Naive thymus-derived CD4-positive, alpha-beta T cell (primary cell): ENCODE results near the gene SLC12A3. TPM values are rescaled to one million over a fixed set of nuclear protein-coding genes. Genes with fewer than 3 reads are reported as not detected.

Experiments used
- ATAC-seq: fragments of 150-1000 bp; cut with Tn5 transposase; 2 replicates; pipeline ENCODE4 v1.10.0; 2021; ENCODE audit warnings: mild to moderate bottlenecking, moderate library complexity
- CTCF ChIA-PET: fragments of 350-600 bp; sonication (Branson Sonifier 250); formaldehyde crosslinking; loops from one replicate; lab custom pipeline; 2021; ENCODE audit warnings: antibody characterized with exemption; lab: Charles Lee
- POLR2A ChIA-PET: fragments of 350-600 bp; sonication (Branson Sonifier 250); formaldehyde crosslinking; loops from one replicate; lab custom pipeline; 2021; ENCODE audit warnings: antibody characterized with exemption, inconsistent platforms; lab: Charles Lee
- DNase-seq, 9 donors: peaks; one replicate each; pipeline versions ENCODE4 v3.0.0 to v3.0.0-alpha.2; 2020 to 2022; ENCODE audit warnings: mixed read lengths in 1 of 9
- H3K27ac ChIP-seq: one replicate; pipeline ENCODE4 v1.7.0; 2013; ENCODE audit warnings: mild to moderate bottlenecking, low read depth, low read length, moderate library complexity
- H3K27me3 ChIP-seq, 2 donors: one replicate each; pipeline ENCODE4 v1.7.0; 2013; ENCODE audit warnings: low read length in 2 of 2, mild to moderate bottlenecking in 2 of 2, moderate library complexity in 2 of 2; ENCODE audit not compliant: control insufficient read depth in 2 of 2, insufficient read depth in 2 of 2
- H3K36me3 ChIP-seq, 3 experiments: 1 replicate in 2 of 3; 2 replicates in 1 of 3; pipeline ENCODE4 v1.7.0; 2013; ENCODE audit warnings: low read length in 3 of 3, mild to moderate bottlenecking in 3 of 3, moderate library complexity in 1 of 3; ENCODE audit not compliant: insufficient read depth in 3 of 3, control insufficient read depth in 2 of 3
- H3K4me1 ChIP-seq, 2 donors: one replicate each; pipeline ENCODE4 v1.7.0; 2013; ENCODE audit warnings: low read length in 2 of 2, mild to moderate bottlenecking in 2 of 2, moderate library complexity in 1 of 2; ENCODE audit not compliant: control insufficient read depth in 2 of 2, insufficient read depth in 2 of 2
- H3K4me3 ChIP-seq: 2 replicates; pipeline ENCODE4 v1.7.0; 2013; ENCODE audit warnings: mild to moderate bottlenecking, low read length
- H3K9me3 ChIP-seq, 3 experiments: 1 replicate in 2 of 3; 2 replicates in 1 of 3; pipeline ENCODE4 v1.7.0; 2013; ENCODE audit warnings: low read length in 3 of 3; ENCODE audit not compliant: control insufficient read depth in 2 of 3
- H3K27ac Mint-ChIP-seq, 9 donors: one replicate each; pipeline ENCODE4 v1.8.0; 2020 to 2022; ENCODE audit warnings: mixed read lengths in 9 of 9, mild to moderate bottlenecking in 8 of 9, moderate library complexity in 5 of 9, inconsistent platforms in 2 of 9
- H3K27me3 Mint-ChIP-seq, 5 donors: one replicate each; pipeline ENCODE4 v1.8.0; 2021 to 2022; ENCODE audit warnings: mixed read lengths in 5 of 5, mild to moderate bottlenecking in 1 of 5
- H3K36me3 Mint-ChIP-seq, 5 donors: one replicate each; pipeline ENCODE4 v1.8.0; 2020 to 2022; ENCODE audit warnings: mixed read lengths in 5 of 5, mild to moderate bottlenecking in 3 of 5, inconsistent platforms in 1 of 5
- H3K4me1 Mint-ChIP-seq, 7 donors: one replicate each; pipeline ENCODE4 v1.8.0; 2020 to 2022; ENCODE audit warnings: mixed read lengths in 7 of 7, mild to moderate bottlenecking in 3 of 7, inconsistent platforms in 1 of 7
- H3K4me3 Mint-ChIP-seq, 10 donors: one replicate each; pipeline ENCODE4 v1.8.0; 2020 to 2022; ENCODE audit warnings: mild to moderate bottlenecking in 10 of 10, mixed read lengths in 10 of 10, moderate library complexity in 6 of 10, inconsistent platforms in 2 of 10
- H3K9me3 Mint-ChIP-seq, 11 donors: one replicate each; pipeline ENCODE4 v1.8.0; 2020 to 2022; ENCODE audit warnings: mixed read lengths in 11 of 11, mild to moderate bottlenecking in 4 of 11, inconsistent platforms in 1 of 11, moderate library complexity in 1 of 11
- intact Hi-C, 2 donors: fragments of 100-400 bp; cut with micrococcal nuclease; formaldehyde crosslinking; loops; one replicate each; pipeline ENCODE4 v1.15.1; 2023
- polyA plus RNA-seq, 2 donors: library from polyadenylated mRNA; unstranded; fragments of 300-500 nt; fragmentation: Illumina TruSeq; gene quantifications; one replicate each; pipeline ENCODE4 v1.2.3, GENCODE V29; 2021
- total RNA-seq, 6 experiments: library from RNA in 5 of 6; stranded (reverse) in 5 of 6; gene quantifications; 1 replicate in 5 of 6; 2 replicates in 1 of 6; pipeline ENCODE4 v1.2.3 and lab custom pipeline; 2021 to 2026

The SLC12A3 gene, protein sequence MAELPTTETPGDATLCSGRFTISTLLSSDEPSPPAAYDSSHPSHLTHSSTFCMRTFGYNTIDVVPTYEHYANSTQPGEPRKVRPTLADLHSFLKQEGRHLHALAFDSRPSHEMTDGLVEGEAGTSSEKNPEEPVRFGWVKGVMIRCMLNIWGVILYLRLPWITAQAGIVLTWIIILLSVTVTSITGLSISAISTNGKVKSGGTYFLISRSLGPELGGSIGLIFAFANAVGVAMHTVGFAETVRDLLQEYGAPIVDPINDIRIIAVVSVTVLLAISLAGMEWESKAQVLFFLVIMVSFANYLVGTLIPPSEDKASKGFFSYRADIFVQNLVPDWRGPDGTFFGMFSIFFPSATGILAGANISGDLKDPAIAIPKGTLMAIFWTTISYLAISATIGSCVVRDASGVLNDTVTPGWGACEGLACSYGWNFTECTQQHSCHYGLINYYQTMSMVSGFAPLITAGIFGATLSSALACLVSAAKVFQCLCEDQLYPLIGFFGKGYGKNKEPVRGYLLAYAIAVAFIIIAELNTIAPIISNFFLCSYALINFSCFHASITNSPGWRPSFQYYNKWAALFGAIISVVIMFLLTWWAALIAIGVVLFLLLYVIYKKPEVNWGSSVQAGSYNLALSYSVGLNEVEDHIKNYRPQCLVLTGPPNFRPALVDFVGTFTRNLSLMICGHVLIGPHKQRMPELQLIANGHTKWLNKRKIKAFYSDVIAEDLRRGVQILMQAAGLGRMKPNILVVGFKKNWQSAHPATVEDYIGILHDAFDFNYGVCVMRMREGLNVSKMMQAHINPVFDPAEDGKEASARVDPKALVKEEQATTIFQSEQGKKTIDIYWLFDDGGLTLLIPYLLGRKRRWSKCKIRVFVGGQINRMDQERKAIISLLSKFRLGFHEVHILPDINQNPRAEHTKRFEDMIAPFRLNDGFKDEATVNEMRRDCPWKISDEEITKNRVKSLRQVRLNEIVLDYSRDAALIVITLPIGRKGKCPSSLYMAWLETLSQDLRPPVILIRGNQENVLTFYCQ
- total RNA-seq (under 1 TPM in 2 of 5 experiments, not detected in 3; 0.08 to 0.49 TPM), polyA plus RNA-seq (not detected), total RNA-seq (lab: John Stamatoyannopoulos, UW) (not detected)

DNA sequence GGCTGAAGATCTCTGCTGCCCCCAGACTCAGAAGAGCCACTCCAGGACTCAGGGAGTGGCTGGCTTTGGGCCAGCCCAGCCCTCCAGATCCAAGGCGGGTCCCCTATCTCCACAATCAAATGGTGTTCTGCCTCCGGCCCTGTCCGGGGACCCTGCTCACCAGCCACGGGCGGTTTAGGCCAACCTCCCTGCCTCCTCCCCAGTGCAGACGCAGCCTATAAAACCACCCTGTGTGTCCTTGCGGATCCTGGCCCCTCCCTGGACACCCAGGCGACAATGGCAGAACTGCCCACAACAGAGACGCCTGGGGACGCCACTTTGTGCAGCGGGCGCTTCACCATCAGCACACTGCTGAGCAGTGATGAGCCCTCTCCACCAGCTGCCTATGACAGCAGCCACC, at the start of gene SLC12A3:
Gene SLC12A3 (plus strand): TSS at position 248 of the 400 bp plus-strand sequence. CDS start 29 bp downstream, at position 277.
- Mint-ChIP-seq H3K27ac (peak within 1 kb of the TSS in 3 of 9 donors; percentile 13 to 76 (median 67)), H3K4me1 (peaks cover 0 to 41% (median 35%) of the 10 kb centered on the region in 7 donors), H3K27me3 (no peaks in the 10 kb centered on the region), H3K36me3 (no peaks in the 10 kb centered on the region), H3K4me3 (no peak within 1 kb of the TSS), H3K9me3 (no peaks in the 10 kb centered on the region)
- POLR2A ChIA-PET, result interaction anchor here (2.2 kb wide), 1 partner anchor 66 kb away, joined by 5 read pairs; the partner anchor contains the start of gene HERPUD1
- peaks cover 14 to 36% of the 10 kb centered on the region in 2 donors for H3K4me1 ChIP-seq
- ATAC-seq (no peak), DNase-seq (no peak)
- H3K36me3 ChIP-seq, result no peaks in the 10 kb centered on the region
- no peaks in the 10 kb centered on the region for H3K27me3 ChIP-seq
- no peaks in the 10 kb centered on the region for H3K9me3 ChIP-seq
- no peak within 1 kb of the TSS for H3K27ac ChIP-seq
- CTCF ChIA-PET, result interaction anchor here (0.6 to 1.1 kb wide), 2 partner anchors 9 to 124 kb away, joined by 3 read pairs; partner anchors contain the start of gene NLRC5
- intact Hi-C loops, result loop anchor here (5.0 to 10.0 kb wide), 2 partner anchors 180 to 217 kb away; no protein-coding TSS in a partner anchor
- H3K4me3 ChIP-seq, result no peak within 1 kb of the TSS

DNA sequence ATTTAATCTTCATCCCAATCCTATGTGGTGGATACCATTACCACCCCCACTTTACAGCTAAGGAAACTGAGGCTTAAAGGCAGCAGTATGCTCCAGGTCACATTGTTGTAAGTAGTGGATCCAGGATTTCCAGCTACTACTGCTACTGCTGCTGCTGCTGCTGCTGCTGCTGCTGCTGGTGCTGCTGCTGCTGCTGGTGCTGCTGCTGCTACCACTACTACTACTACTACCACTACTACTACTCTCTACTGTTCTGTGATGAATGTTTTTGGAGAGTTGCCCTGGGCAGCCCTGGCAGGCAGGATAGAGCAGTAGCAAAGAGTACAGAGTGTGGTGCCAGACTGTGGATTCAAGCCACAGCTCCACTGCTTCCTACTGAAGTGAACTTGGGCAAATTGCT, 49.3 kb upstream of the SLC12A3 start:
- Mint-ChIP-seq H3K36me3 (peaks cover 0 to 17% (median 5%) of the 10 kb centered on the region in 5 donors), H3K4me3 (no peak overlapping the region), H3K27ac (no peak overlapping the region), H3K9me3 (no peaks in the 10 kb centered on the region), H3K4me1 (peaks cover 0 to 5% (median 0%) of the 10 kb centered on the region in 7 donors), H3K27me3 (no peaks in the 10 kb centered on the region)
- Histone ChIP-seq H3K27ac (no peak overlapping the region), H3K27me3 (no peaks in the 10 kb centered on the region), H3K9me3 (no peaks in the 10 kb centered on the region), H3K36me3 (peaks cover 0 to 9% (median 0%) of the 10 kb centered on the region in 3 experiments), H3K4me3 (no peak overlapping the region), H3K4me1 (no peaks in the 10 kb centered on the region)
- ATAC-seq, result no peak
- ChIA-PET CTCF (interaction anchor here (1.1 kb wide), 1 partner anchor 603 kb away, joined by 3 read pairs; no protein-coding TSS in a partner anchor), POLR2A (no interaction called here)
- intact Hi-C loops, result no loop called here
- no peak for DNase-seq

DNA sequence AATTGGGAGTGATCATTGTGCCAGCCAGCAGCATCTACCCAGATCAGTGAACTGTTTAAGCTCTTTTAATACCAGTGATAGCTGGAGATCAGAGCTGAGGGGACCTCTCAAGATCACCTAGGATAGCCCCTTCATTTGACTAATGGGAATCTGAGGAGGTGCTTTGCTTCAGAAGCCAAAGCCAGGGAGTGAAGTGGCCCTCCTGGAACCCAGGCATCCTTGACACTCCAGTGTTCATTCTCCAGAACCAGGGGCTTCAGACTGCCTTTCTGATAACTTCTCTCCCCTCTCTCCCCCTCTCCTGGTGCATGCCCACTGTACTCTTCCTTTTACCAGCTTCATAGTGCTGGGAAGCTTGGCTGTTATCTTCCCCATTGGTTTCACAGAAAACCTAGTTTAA, 48.0 kb upstream of the SLC12A3 start:
- Mint-ChIP-seq H3K4me1 (peaks cover 0 to 5% (median 0%) of the 10 kb centered on the region in 7 donors), H3K27ac (peak overlapping the region in 1 of 9 donors; percentile 67), H3K27me3 (no peaks in the 10 kb centered on the region), H3K4me3 (no peak overlapping the region), H3K36me3 (peaks cover 0 to 27% (median 11%) of the 10 kb centered on the region in 5 donors), H3K9me3 (no peaks in the 10 kb centered on the region)
- Histone ChIP-seq H3K9me3 (no peaks in the 10 kb centered on the region), H3K36me3 (peaks cover 0 to 20% (median 0%) of the 10 kb centered on the region in 3 experiments), H3K4me3 (no peak overlapping the region), H3K27me3 (no peaks in the 10 kb centered on the region), H3K27ac (no peak overlapping the region), H3K4me1 (no peaks in the 10 kb centered on the region)
- intact Hi-C loops, result no loop called here
- DNase-seq, result no peak
- ChIA-PET CTCF (no interaction called here), POLR2A (no interaction called here)
- no peak for ATAC-seq

DNA sequence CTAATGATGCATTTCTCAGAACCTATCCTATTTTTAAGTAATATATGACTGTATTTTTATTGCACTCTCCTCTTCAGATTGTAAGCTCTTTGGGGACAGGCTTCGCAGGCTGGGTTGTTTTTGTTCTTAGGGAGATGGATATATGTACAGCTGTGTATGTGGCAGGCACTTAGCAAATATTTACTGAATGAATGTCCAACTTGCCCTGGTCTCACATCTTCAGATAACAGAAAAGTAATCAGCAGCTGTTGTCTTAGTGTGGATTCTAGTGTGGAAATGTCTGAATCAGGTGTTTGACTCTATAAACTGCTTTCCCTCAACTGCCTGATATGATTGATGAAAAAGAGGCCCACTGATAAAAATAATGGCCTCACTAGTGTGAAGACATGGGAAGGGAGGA, 47.1 kb upstream of the SLC12A3 start:
- no peak overlapping the region for H3K4me3 Mint-ChIP-seq
- H3K27me3 Mint-ChIP-seq, result no peaks in the 10 kb centered on the region
- H3K4me3 ChIP-seq, result no peak overlapping the region
- POLR2A ChIA-PET, result no interaction called here
- peak overlapping the region in 1 of 9 donors; percentile 62 for H3K27ac Mint-ChIP-seq
- CTCF ChIA-PET, result no interaction called here
- no peaks in the 10 kb centered on the region for H3K9me3 Mint-ChIP-seq
- H3K4me1 Mint-ChIP-seq, result peaks cover 0 to 2% (median 0%) of the 10 kb centered on the region in 7 donors
- ATAC-seq (no peak), DNase-seq (no peak)
- H3K36me3 ChIP-seq, result peaks cover 0 to 26% (median 0%) of the 10 kb centered on the region in 3 experiments
- H3K36me3 Mint-ChIP-seq, result peaks cover 0 to 31% (median 11%) of the 10 kb centered on the region in 5 donors
- H3K27ac ChIP-seq, result no peak overlapping the region
- H3K9me3 ChIP-seq, result no peaks in the 10 kb centered on the region
- no peaks in the 10 kb centered on the region for H3K4me1 ChIP-seq
- intact Hi-C loops, result no loop called here
- H3K27me3 ChIP-seq, result no peaks in the 10 kb centered on the region

DNA sequence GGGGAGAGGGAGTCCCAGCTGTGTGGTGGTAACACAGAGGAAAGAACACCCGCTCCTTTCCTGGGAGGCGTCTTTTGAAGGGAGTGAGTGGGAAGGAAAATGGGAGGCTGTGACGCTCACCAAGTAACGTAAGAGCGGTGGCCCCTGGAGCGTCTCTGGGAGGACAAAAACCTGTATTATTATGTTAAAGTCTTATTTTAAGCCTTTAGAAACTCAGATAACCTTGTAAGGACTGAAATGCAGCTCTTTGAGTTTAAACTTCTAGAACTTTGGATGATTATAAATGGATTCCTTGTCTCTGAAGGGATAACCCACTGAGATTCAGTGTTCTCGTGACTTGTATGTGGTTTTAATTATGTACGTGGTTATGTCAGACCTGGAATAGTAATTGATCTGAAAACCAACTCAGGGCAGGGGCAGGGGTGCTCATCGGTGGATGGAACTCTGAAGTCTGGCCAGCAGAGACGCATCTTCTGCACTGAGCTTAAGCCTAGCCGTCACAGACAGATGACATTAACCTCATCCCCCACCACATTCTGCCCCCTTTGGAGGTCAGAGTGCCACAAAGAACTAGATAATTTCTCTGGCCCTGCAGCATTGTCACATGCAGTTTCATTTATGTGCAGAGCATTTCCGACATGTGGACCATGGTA, 41.8 kb upstream of the SLC12A3 start:
- ATAC-seq (no peak), DNase-seq (no peak)
- peaks cover 0 to 44% (median 3%) of the 10 kb centered on the region in 3 experiments for H3K36me3 ChIP-seq
- Mint-ChIP-seq H3K27me3 (no peaks in the 10 kb centered on the region), H3K4me1 (peaks cover 0 to 13% (median 3%) of the 10 kb centered on the region in 7 donors), H3K4me3 (no peak overlapping the region), H3K27ac (no peak overlapping the region), H3K36me3 (peaks cover 0 to 46% (median 13%) of the 10 kb centered on the region in 5 donors), H3K9me3 (no peaks in the 10 kb centered on the region)
- no peaks in the 10 kb centered on the region for H3K27me3 ChIP-seq
- ChIA-PET POLR2A (interaction anchor here (0.5 kb wide), 1 partner anchor 29 kb away, joined by 3 read pairs; no protein-coding TSS in a partner anchor), CTCF (no interaction called here)
- no peaks in the 10 kb centered on the region for H3K4me1 ChIP-seq
- H3K4me3 ChIP-seq, result no peak overlapping the region
- no peaks in the 10 kb centered on the region for H3K9me3 ChIP-seq
- H3K27ac ChIP-seq, result no peak overlapping the region
- intact Hi-C loops, result no loop called here
